BLaER1 (cell line): ENCODE data around the gene GABRD.
A peak's percentile ranks its signal among the peaks of the same experiment; 100 is the strongest.

Experiments used
- H3K27ac ChIP-seq: shearing (Covaris generic); formaldehyde crosslinking; 2 replicates; pipeline ENCODE4 v1.8.1; 2022
- H3K27me3 ChIP-seq: shearing (Covaris generic); formaldehyde crosslinking; 2 replicates; pipeline ENCODE4 v1.8.1; 2022
- H3K36me3 ChIP-seq: shearing (Covaris generic); formaldehyde crosslinking; 2 replicates; pipeline ENCODE4 v1.8.1; 2022
- H3K4me1 ChIP-seq: shearing (Covaris generic); formaldehyde crosslinking; 2 replicates; pipeline ENCODE4 v1.8.1; 2022
- H3K4me2 ChIP-seq: shearing (Covaris generic); formaldehyde crosslinking; 2 replicates; pipeline ENCODE4 v1.8.1; 2022
- H3K4me3 ChIP-seq: shearing (Covaris generic); formaldehyde crosslinking; 2 replicates; pipeline ENCODE4 v1.8.1; 2022
- H3K9ac ChIP-seq: shearing (Covaris generic); formaldehyde crosslinking; 2 replicates; pipeline ENCODE4 v1.8.1; 2022
- H3K9me3 ChIP-seq: shearing (Covaris generic); formaldehyde crosslinking; 2 replicates; pipeline ENCODE4 v1.8.1; 2022
- H4K20me1 ChIP-seq: shearing (Covaris generic); formaldehyde crosslinking; 2 replicates; pipeline ENCODE4 v1.8.1; 2022
- Cebpa-rat ChIP-seq: shearing (Covaris generic); IDR thresholded peaks from 2 replicates; pipeline ENCODE4 v1.8.1; 2022

Gene GABRD

DNA sequence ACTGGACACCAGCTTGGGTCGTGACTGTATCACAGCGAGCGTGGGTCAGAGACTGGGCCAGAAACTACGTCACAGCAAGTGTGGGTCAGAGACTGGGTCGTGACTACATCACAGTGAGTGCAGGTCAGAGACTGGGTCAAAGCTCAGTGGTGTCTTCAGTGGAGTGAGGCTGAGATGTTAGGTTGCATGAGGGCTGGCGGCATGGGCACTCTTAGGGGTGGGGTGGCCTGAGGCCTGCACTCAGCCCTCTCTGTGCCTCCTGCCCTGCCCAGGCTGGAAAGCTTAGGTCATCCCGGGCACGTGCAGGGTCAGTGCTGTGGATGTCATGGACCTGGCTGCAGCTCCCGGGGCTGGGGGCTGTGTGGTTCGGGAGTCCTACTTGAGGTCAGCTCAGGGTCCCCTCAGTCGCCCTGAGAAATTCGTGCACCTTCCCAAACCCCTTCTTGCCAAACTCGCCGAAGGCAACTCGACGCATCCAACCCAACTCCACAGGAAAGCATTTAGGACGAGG, 34.5 kb upstream of the GABRD start:
- Histone ChIP-seq H3K4me3 (no peak overlapping the region), H3K36me3 (no peaks in the 10 kb centered on the region), H3K4me2 (no peak overlapping the region), H3K27ac (no peak overlapping the region), H3K9ac (no peak overlapping the region), H4K20me1 (no peaks in the 10 kb centered on the region), H3K4me1 (0 out of 2 replicates have a peak, but pooled peaks cover 3% of the 10 kb centered on the region), H3K9me3 (peaks cover 22% of the 10 kb centered on the region), H3K27me3 (no peaks in the 10 kb centered on the region)
- TF ChIP-seq Cebpa-rat, result no peak

DNA sequence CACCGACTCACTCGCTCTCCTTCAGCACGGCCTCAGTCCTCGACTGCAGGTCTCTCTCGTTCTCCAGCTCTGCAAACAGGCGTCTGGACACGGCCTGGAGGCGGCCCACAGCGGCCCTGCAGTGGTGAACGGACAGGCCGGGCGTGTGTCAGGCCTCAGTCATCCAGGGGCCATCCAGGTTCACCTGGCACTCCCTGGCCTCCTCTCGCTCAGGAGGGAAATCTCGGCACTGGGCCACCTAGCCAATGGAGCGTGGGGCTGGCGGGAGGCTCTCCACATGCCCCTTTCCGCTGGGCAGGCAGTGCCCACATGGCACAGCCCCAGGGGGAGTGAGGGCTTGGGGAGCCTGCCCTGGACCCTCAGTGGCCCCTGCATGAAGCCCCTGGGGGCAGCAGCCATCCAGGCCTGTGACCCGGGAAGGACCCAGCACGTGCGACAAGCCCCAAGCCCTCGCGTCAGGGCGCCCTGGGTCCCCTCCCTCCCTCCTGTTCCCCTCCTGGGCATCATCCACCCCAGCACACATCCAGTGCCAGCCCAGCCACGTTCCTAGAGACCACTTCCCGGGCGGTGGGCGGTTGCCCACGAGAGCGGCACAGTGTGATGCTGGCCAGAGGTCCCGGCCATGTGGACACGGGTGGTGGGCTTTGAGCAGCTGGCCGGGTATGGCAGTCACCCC, 33.6 kb upstream of the GABRD start:
- no peaks in the 10 kb centered on the region for H3K27me3 ChIP-seq
- no peak overlapping the region for H3K27ac ChIP-seq
- H3K4me3 ChIP-seq, result no peak overlapping the region
- peaks cover 19% of the 10 kb centered on the region for H3K9me3 ChIP-seq
- no peak overlapping the region for H3K9ac ChIP-seq
- H4K20me1 ChIP-seq, result no peaks in the 10 kb centered on the region
- no peaks in the 10 kb centered on the region for H3K36me3 ChIP-seq
- 0 out of 2 replicates have a peak, but pooled peaks cover 8% of the 10 kb centered on the region for H3K4me1 ChIP-seq
- H3K4me2 ChIP-seq, result no peak overlapping the region
- TF ChIP-seq Cebpa-rat, result no peak

DNA sequence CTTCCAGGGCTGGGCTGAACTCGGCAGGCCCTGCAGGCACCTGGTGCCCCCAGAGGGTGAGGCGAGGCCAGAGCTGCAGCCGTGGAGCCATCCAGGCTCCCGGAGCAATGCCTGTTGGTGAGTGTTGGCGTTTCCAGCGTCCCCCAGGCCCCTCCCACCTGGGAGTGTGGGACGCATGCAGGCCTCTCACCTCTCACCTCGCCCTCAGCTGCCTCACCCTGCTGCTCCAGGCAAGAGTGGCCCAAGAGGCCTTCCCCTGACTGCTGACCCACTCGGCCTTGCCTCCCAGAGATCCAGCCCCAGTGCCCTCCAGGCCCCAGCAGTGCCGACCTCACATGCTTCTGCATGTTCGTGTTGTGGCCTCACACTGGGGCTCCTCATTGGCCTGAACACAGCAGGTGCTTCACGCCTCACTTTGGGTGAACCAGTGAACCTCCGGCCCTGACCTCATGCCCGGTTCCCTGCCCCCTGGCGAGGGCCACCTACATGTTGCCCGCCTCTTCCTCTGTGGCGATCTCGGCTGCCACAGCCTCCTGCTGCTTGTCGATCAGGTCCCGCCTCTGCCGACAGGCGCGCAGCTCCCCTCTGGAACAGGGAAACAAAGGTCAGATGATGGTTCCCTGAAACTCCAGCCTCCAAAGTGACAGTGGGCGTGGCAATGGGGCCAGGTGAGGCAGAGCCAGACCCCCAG, 32.5 kb upstream of the GABRD start:
- Histone ChIP-seq H3K9ac (no peak overlapping the region), H3K27ac (no peak overlapping the region), H3K4me1 (0 out of 2 replicates have a peak, but pooled peaks cover 8% of the 10 kb centered on the region), H3K27me3 (no peaks in the 10 kb centered on the region), H3K4me2 (no peak overlapping the region), H3K9me3 (peaks cover 10% of the 10 kb centered on the region; the same call in 1 of the 2 replicates), H3K36me3 (no peaks in the 10 kb centered on the region), H3K4me3 (no peak overlapping the region), H4K20me1 (no peaks in the 10 kb centered on the region)
- no peak for TF ChIP-seq Cebpa-rat

DNA sequence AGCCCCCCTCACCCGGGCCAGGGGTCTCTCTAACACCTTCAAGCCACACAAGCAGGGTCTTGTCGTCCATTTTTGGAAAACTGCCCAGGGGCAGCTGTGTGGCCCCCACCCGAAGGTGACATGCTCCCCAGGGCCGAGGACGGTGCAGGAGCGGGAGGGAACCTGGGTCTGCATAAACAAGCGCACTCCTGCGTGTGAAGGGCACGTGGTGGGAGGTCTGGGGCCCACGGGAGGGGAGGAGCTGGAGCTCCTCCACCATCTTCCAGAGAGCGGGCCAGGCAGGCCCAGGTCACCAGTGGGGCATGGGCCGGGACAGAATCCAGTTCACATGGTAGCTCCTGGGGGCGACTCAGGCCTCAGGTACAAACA, 32.0 kb upstream of the GABRD start:
- H3K27ac ChIP-seq, result no peak overlapping the region
- H3K9ac ChIP-seq, result no peak overlapping the region
- H4K20me1 ChIP-seq, result no peaks in the 10 kb centered on the region
- 0 out of 2 replicates have a peak, but pooled peaks cover 8% of the 10 kb centered on the region for H3K4me1 ChIP-seq
- no peaks in the 10 kb centered on the region for H3K36me3 ChIP-seq
- TF ChIP-seq Cebpa-rat, result no peak
- H3K4me2 ChIP-seq, result no peak overlapping the region
- H3K4me3 ChIP-seq, result no peak overlapping the region
- no peaks in the 10 kb centered on the region for H3K27me3 ChIP-seq
- H3K9me3 ChIP-seq, result peaks cover 6% of the 10 kb centered on the region; the same call in 1 of the 2 replicates

DNA sequence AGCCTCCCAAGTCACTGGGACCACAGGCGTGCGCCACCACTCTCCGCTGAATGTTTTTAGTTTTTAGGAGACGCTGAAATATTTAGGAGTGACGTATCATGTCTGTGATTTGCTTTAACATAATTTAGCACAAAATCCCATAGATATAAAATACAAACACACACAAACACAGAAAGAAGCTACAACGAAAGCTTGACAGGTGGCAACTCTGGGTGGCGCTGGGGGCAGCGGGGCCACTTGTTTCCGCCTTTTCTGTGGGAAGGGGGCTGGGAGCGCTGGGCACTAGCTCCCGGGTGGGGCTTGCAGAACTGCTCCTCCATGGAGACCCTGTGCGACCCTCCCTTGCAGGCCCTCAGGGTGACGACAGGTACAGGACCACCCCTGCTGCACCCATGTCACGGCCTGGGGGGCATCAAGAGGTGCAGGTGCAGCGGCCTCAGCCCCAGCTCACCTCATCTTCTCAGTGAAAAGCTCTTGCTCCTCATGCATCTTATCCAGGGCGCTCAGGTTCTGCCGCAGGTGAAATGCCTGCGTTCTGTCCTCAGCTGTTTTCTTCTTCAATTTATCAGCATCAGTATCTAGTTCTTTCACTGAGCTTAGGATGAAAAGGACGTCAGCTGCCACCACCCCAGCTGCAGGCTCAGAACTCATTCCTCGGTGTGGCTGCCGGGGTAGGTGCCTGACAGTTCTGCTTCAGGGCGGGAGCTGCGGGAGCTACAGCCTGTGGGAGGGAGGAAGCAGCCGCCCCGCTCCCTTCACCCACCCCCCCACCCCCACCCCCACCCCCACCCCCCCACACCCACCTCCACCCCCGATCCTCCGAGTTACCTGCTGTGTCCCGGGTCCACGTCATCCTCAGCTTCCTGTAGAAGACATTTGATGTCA, 30.8 kb upstream of the GABRD start:
- no peaks in the 10 kb centered on the region for H3K27me3 ChIP-seq
- H3K9me3 ChIP-seq, result no peaks in the 10 kb centered on the region
- no peak for TF ChIP-seq Cebpa-rat
- no peaks in the 10 kb centered on the region for H3K36me3 ChIP-seq
- no peak overlapping the region for H3K27ac ChIP-seq
- no peak overlapping the region for H3K4me2 ChIP-seq
- 0 out of 2 replicates have a peak, but pooled peaks cover 8% of the 10 kb centered on the region for H3K4me1 ChIP-seq
- H3K4me3 ChIP-seq, result no peak overlapping the region
- H4K20me1 ChIP-seq, result no peaks in the 10 kb centered on the region
- H3K9ac ChIP-seq, result no peak overlapping the region

DNA sequence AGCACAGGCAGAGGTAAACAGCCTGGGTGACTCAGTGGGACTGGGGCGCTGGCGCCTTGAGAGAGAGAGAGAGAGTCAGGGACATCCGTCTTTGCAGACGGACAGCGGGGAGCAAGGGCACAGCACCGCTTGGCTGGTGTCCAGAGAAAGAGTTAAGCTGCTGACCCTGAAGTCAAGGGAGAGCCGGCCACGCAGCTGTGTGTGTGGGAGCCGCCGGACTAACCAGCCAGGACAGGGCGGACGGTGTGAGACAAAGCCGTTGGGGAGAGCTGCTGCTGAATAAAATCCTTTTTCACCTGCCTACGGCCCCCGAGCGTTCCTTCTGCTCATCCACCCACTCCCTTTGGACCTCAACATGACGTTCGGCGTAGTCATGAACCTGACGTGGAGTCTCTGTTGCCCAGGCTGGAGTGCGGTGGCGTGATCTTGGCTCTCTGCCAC, 30.0 kb upstream of the GABRD start:
- H3K4me1 ChIP-seq, result 0 out of 2 replicates have a peak, but pooled peaks cover 8% of the 10 kb centered on the region
- no peaks in the 10 kb centered on the region for H3K36me3 ChIP-seq

DNA sequence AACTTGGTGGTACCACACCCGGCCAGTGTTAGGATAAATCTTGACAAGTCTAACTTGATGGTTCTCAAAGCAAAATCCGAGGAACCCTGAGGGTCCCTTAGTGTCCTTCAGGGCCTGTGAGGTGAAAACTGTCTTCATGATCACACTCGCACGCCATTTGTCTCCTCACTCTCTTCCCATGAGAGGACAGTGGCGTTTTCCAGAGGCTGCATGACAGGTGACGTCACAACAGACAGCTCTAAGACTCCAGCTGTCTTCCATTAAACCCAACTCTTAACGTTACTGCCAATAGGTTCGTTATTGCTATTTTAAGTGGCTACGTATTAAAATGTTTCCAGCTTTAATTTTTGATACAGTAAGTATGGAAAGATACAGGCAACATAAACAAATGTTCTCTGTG, 29.4 kb upstream of the GABRD start:
- no peak overlapping the region for H3K4me3 ChIP-seq
- no peak for TF ChIP-seq Cebpa-rat
- no peak overlapping the region for H3K27ac ChIP-seq
- H3K9me3 ChIP-seq, result no peaks in the 10 kb centered on the region
- H3K4me1 ChIP-seq, result 0 out of 2 replicates have a peak, but pooled peaks cover 8% of the 10 kb centered on the region
- H3K36me3 ChIP-seq, result no peaks in the 10 kb centered on the region
- no peaks in the 10 kb centered on the region for H4K20me1 ChIP-seq
- no peak overlapping the region for H3K9ac ChIP-seq
- H3K27me3 ChIP-seq, result no peaks in the 10 kb centered on the region
- H3K4me2 ChIP-seq, result peak overlapping the region; percentile 22; the same call in 1 of the 2 replicates

More for the DNA sequence above, 30.0 kb upstream of the GABRD start:
- H3K4me3 ChIP-seq, result no peak overlapping the region
- no peak for TF ChIP-seq Cebpa-rat
- H3K4me2 ChIP-seq, result no peak overlapping the region
- H3K27me3 ChIP-seq, result no peaks in the 10 kb centered on the region
- no peak overlapping the region for H3K9ac ChIP-seq
- H3K27ac ChIP-seq, result no peak overlapping the region
- H4K20me1 ChIP-seq, result no peaks in the 10 kb centered on the region
- no peaks in the 10 kb centered on the region for H3K9me3 ChIP-seq

DNA sequence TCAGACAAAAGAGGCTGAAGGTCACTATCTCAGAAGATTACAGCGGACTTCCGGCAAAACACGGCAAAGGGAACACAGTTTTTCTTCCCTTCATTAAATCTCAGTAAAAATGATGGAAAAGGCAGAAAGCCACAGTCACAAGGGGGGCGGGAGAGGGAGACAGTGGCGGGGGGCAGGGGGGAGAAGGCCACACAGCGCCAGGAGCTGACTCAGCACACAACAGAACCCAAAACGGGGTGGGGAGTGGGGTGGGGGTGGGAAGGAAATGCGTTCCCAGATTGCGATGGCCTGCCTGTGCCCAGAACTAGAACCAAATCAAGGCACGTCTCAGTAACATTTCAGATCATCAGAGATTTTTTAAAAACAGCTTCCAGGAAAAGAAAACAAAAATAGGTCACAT, 28.9 kb upstream of the GABRD start:
- H3K27ac ChIP-seq, result no peak overlapping the region
- no peak overlapping the region for H3K9ac ChIP-seq

DNA sequence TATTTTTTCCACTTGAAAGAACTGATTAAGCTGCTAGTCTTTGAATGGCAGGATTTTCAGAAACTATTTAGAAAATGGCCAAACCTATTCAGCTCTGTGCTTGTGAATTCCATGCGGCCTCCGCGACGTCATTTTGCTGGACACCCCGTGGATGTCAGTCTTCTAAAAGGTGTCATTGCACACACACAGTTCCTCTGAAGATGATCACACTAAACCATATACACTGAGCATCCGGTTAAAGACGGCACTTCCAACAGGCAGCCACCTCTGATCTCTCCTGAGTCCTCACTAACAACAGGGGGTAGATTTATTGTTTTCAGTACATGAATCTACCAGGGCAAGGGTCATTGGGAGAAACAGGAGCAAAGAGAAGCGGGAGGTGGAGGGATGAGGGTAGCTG, 24.6 kb upstream of the GABRD start:
- Histone ChIP-seq H3K27me3 (no peaks in the 10 kb centered on the region), H3K9me3 (no peaks in the 10 kb centered on the region), H3K4me2 (no peak overlapping the region), H3K9ac (no peak overlapping the region), H3K27ac (no peak overlapping the region), H3K36me3 (no peaks in the 10 kb centered on the region), H3K4me1 (peaks cover 25% of the 10 kb centered on the region), H3K4me3 (no peak overlapping the region), H4K20me1 (no peaks in the 10 kb centered on the region)
- TF ChIP-seq Cebpa-rat, result no peak

More for the DNA sequence above, 28.9 kb upstream of the GABRD start:
- Histone ChIP-seq H3K27me3 (no peaks in the 10 kb centered on the region), H3K36me3 (no peaks in the 10 kb centered on the region), H3K4me3 (no peak overlapping the region), H4K20me1 (no peaks in the 10 kb centered on the region), H3K4me1 (0 out of 2 replicates have a peak, but pooled peaks cover 8% of the 10 kb centered on the region), H3K4me2 (peak overlapping the region; percentile 22; the same call in 1 of the 2 replicates), H3K9me3 (no peaks in the 10 kb centered on the region)
- no peak for TF ChIP-seq Cebpa-rat
